Spleen (tissue), 11 donors: Measurements from ENCODE around the gene NKX6-2. TPM values are rescaled to one million over a fixed set of nuclear protein-coding genes. Genes with fewer than 3 reads are reported as not detected.
A peak's percentile ranks its signal among the peaks of the same experiment; 100 is the strongest.

Experiments
- DNase-seq: peaks from one replicate; pipeline ENCODE4 v3.0.0-alpha.2; 2020
- H3K27ac ChIP-seq, 8 donors: fragments of 200-600 bp; sonication (generic) in 7 of 8; 1 replicate in 4 of 8; 2 replicates in 4 of 8; pipeline versions ENCODE4 v1.5.0 to v1.8.0; 2016 to 2021; ENCODE audit warnings: inconsistent platforms in 4 of 8, mild to moderate bottlenecking in 4 of 8, moderate library complexity in 1 of 8
- H3K27me3 ChIP-seq, 7 donors: fragments of 200-600 bp; sonication (generic) in 6 of 7; replicated peaks in 1 of 7; 1 replicate in 4 of 7; 2 replicates in 3 of 7; pipeline versions ENCODE4 v1.5.0 to v1.8.0; 2016 to 2021; ENCODE audit warnings: inconsistent platforms in 3 of 7, mild to moderate bottlenecking in 1 of 7
- H3K36me3 ChIP-seq, 6 donors: fragments of 200-600 bp; sonication (generic) in 5 of 6; 1 replicate in 4 of 6; 2 replicates in 2 of 6; pipeline versions ENCODE4 v1.5.0 to v1.8.0; 2016 to 2021; ENCODE audit warnings: inconsistent platforms in 2 of 6
- H3K4me1 ChIP-seq, 6 donors: fragments of 200-600 bp; sonication (generic) in 5 of 6; 1 replicate in 3 of 6; 2 replicates in 3 of 6; pipeline versions ENCODE4 v1.5.0 to v1.8.0; 2016 to 2021; ENCODE audit warnings: inconsistent platforms in 3 of 6
- H3K4me3 ChIP-seq, 8 donors: fragments of 200-600 bp; sonication (generic) in 7 of 8; 1 replicate in 4 of 8; 2 replicates in 4 of 8; pipeline versions ENCODE4 v1.5.0 to v1.8.0; 2016 to 2021; ENCODE audit warnings: inconsistent platforms in 4 of 8, mild to moderate bottlenecking in 4 of 8, moderate library complexity in 2 of 8
- H3K9me3 ChIP-seq, 8 donors: fragments of 200-600 bp; sonication (generic) in 7 of 8; 1 replicate in 4 of 8; 2 replicates in 4 of 8; pipeline versions ENCODE4 v1.5.0 to v1.8.0; 2016 to 2021; ENCODE audit warnings: inconsistent platforms in 4 of 8
- CTCF ChIP-seq, 11 experiments: fragments of 200-600 bp in 7 of 11; fragments of 450-650 bp in 4 of 11; sonication (generic) in 4 of 11; IDR thresholded peaks in 8 of 11; conservative IDR thresholded peaks in 3 of 11; 1 replicate in 7 of 11; 2 replicates in 4 of 11; pipeline versions ENCODE4 v1.4.0 to v1.8.0; 2016 to 2021; ENCODE audit warnings: antibody characterized with exemption in 11 of 11, inconsistent platforms in 4 of 11, mild to moderate bottlenecking in 1 of 11
- POLR2A ChIP-seq, 3 donors: fragments of 450-650 bp; IDR thresholded peaks; one replicate each; pipeline ENCODE4 v1.5.1; 2017; ENCODE audit warnings: antibody characterized with exemption in 3 of 3, mild to moderate bottlenecking in 1 of 3
- POLR2AphosphoS5 ChIP-seq, 3 donors: sonication (generic); formaldehyde crosslinking; IDR thresholded peaks; one replicate each; pipeline ENCODE4 v1.5.1; 2017; ENCODE audit warnings: antibody characterized with exemption in 3 of 3
- WGBS, 5 donors: extraction: QIAGEN DNeasy Blood & Tissue Kit in 3 of 5; methylation state at CpG; one replicate each; pipeline versions ENCODE4 v1.1.5 to v1.1.7; 2013 to 2018; 5-methylcytosine and 5-hydroxymethylcytosine counted together
- intact Hi-C: fragments of 100-400 bp; cut with DNase I; formaldehyde crosslinking; loops from one replicate; pipeline ENCODE4 v1.15.0; 2023; ENCODE audit warnings: low total_unique reads
- polyA plus RNA-seq, 3 donors: library from polyadenylated mRNA; stranded (reverse); fragments of 200-250 nt; gene quantifications; one replicate each; pipeline ENCODE4 v1.2.1, GENCODE V29; 2013
- total RNA-seq, 7 donors: library from RNA; depleted of rRNA in 3 of 7; stranded (reverse); fragments of >200 nt in 3 of 7; fragmentation: NEBNext Ultra II Directional in 4 of 7; extraction: Animal tissue kit (Norgen Biotek cat#: 25700) in 4 of 7; gene quantifications; one replicate each; pipeline versions ENCODE4 v1.1.0 to v1.2.1, GENCODE V29; 2016 to 2021
- donor health status: healthy with polysubstance abuse.
- donor health status: DM: no; HTN: no; CAD: no; lungs with moderate emphysema.
- donor health status: DM: no; HTN: no; CAD: no.
- donor health status: Bipolar disorder and iron deficiency.
- donor health status: healthy.
- donor health status: DM: no; HTN: no; CAD: no.
- donor health status: DM: yes; HTN: yes; CAD: no.

NKX6-2 gene
- total and polyA plus RNA-seq, 10 donors: 0.03 to 0.08 TPM; not detected in 8

- no peaks in the 10 kb centered on the region for H3K36me3 ChIP-seq
- H3K4me3 ChIP-seq: no peak overlapping the region
- intact Hi-C loops: no loop called here
- H3K4me1 ChIP-seq: no peaks in the 10 kb centered on the region
- WGBS, 5 donors: 78 to 83% (median 81%) methylated on average over 15 to 16 of the region's 16 CpGs
- peaks cover 0 to 4% (median 0%) of the 10 kb centered on the region in 8 donors for H3K9me3 ChIP-seq
- peak; percentile 59 for DNase-seq
- no peak overlapping the region for H3K27ac ChIP-seq
- H3K27me3 ChIP-seq: peaks cover 0 to 82% (median 0%) of the 10 kb centered on the region in 7 donors
- no peak for TF ChIP-seq POLR2AphosphoS5 (IDR thresholded peaks at IDR 0.05)
- TF ChIP-seq CTCF (IDR thresholded peaks at IDR 0.05 in 8 of 11, conservative IDR thresholded peaks at IDR 0.05 in 3 of 11): no peak
- no peak for TF ChIP-seq POLR2A (IDR thresholded peaks at IDR 0.05)
Observed at GRCh38 chr10:132814469-132814856, 28.5 kb upstream of the NKX6-2 start.

GRCh38 chr10:132813560-132814468 is 27.9 kb upstream of the NKX6-2 start:
- no peak overlapping the region for H3K4me3 ChIP-seq
- intact Hi-C loops: no loop called here
- H3K36me3 ChIP-seq: no peaks in the 10 kb centered on the region
- 71 to 78% (median 75%) methylated on average over 16 to 25 of the region's 28 CpGs for WGBS, 5 donors
- peak; percentile 55 for DNase-seq
- H3K4me1 ChIP-seq: no peaks in the 10 kb centered on the region
- peaks cover 0 to 89% (median 4%) of the 10 kb centered on the region in 7 donors for H3K27me3 ChIP-seq
- H3K27ac ChIP-seq: no peak overlapping the region
- H3K9me3 ChIP-seq: no peaks in the 10 kb centered on the region
- TF ChIP-seq CTCF (IDR thresholded peaks at IDR 0.05 in 8 of 11, conservative IDR thresholded peaks at IDR 0.05 in 3 of 11) (no peak), POLR2A (IDR thresholded peaks at IDR 0.05) (no peak), POLR2AphosphoS5 (IDR thresholded peaks at IDR 0.05) (no peak)

- H3K4me1 ChIP-seq: no peaks in the 10 kb centered on the region
- intact Hi-C loops: no loop called here
- H3K4me3 ChIP-seq: no peak overlapping the region
- 84 to 88% (median 86%) methylated on average over 10 of the region's 10 CpGs for WGBS, 5 donors
- no peaks in the 10 kb centered on the region for H3K9me3 ChIP-seq
- H3K27me3 ChIP-seq: peaks cover 0 to 92% (median 4%) of the 10 kb centered on the region in 7 donors
- no peaks in the 10 kb centered on the region for H3K36me3 ChIP-seq
- peak; percentile 62 for DNase-seq
- H3K27ac ChIP-seq: no peak overlapping the region
- TF ChIP-seq POLR2A (IDR thresholded peaks at IDR 0.05): no peak
- no peak for TF ChIP-seq POLR2AphosphoS5 (IDR thresholded peaks at IDR 0.05)
- no peak for TF ChIP-seq CTCF (IDR thresholded peaks at IDR 0.05 in 8 of 11, conservative IDR thresholded peaks at IDR 0.05 in 3 of 11)
Observed at GRCh38 chr10:132813001-132813401, 27.1 kb upstream of the NKX6-2 start.

GRCh38 chr10:132812520-132812919 is 26.6 kb upstream of the NKX6-2 start:
- Histone ChIP-seq H3K4me1 (no peaks in the 10 kb centered on the region), H3K36me3 (no peaks in the 10 kb centered on the region), H3K27me3 (peaks cover 0 to 90% (median 4%) of the 10 kb centered on the region in 7 donors), H3K4me3 (no peak overlapping the region), H3K9me3 (no peaks in the 10 kb centered on the region), H3K27ac (no peak overlapping the region)
- 64 to 77% (median 74%) methylated on average over 4 to 11 of the region's 11 CpGs for WGBS, 5 donors
- TF ChIP-seq POLR2AphosphoS5 (IDR thresholded peaks at IDR 0.05): no peak
- no peak for TF ChIP-seq POLR2A (IDR thresholded peaks at IDR 0.05)
- TF ChIP-seq CTCF (IDR thresholded peaks at IDR 0.05 in 8 of 11, conservative IDR thresholded peaks at IDR 0.05 in 3 of 11): no peak
- intact Hi-C loops: no loop called here
- DNase-seq: no peak
